Measurements from ENCODE around the gene VSIR. TPM values are rescaled to one million over a fixed set of nuclear protein-coding genes. Genes with fewer than 3 reads are reported as not detected.

The VSIR gene
- total RNA-seq, 2 donors from 2014 or later = 36.1 to 56.0 TPM

GRCh38 chr10:71809628-71810027 lies 36.3 kb upstream of the VSIR start:
- no peak for DNase-seq (ENCODE audit: low spot score)
- TF ChIP-seq CTCF (IDR thresholded peaks at IDR 0.05) = no peak

DNA sequence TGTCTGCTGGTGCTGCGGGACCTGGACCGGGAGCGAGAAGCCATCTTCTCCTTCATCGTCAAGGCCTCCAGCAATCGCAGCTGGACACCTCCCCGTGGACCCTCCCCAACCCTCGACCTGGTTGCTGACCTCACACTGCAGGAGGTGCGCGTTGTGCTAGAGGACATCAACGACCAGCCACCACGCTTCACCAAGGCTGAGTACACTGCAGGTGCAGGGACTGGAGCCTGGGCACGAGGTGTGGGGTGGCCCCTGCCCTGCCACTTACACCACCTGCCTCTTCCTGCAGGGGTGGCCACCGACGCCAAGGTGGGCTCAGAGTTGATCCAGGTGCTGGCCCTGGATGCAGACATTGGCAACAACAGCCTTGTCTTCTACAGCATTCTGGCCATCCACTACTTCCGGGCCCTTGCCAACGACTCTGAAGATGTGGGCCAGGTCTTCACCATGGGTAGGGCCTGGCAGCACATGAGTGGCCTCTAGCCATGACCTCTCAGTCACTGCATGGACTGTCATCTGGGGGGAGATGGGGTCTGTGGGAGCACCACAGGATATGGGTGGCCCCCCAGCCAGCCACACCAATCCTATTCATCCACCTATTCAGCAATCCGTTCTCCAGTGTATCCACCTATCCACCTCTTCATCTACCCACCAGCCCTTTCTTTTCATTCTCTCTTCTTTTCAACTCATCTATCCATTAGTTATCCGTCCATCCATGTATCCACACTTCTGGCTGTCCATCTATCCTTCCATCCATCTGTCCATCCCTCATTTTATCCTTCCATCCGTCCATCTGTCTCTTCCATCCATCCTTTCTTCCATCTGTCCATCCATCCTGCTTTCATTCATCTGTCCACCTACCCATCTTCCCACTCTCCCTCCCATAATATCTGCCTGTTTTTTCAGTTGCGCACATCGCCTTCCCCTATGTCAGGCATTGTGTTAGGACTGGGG lies 34.5 kb upstream of the VSIR start:
- no peak overlapping the region for H3K4me3 ChIP-seq
- H3K36me3 ChIP-seq = no peaks in the 10 kb centered on the region
- peaks cover 0 to 12% of the 10 kb centered on the region in 2 donors for H3K4me1 ChIP-seq
- H3K27me3 ChIP-seq = no peaks in the 10 kb centered on the region
- no peaks in the 10 kb centered on the region for H3K9me3 ChIP-seq
- DNase-seq (ENCODE audit: low spot score) = no peak
- H3K27ac ChIP-seq = no peak overlapping the region
- no peak for TF ChIP-seq CTCF (IDR thresholded peaks at IDR 0.05)

More at GRCh38 chr10:71809628-71810027, 36.3 kb upstream of the VSIR start:
- Histone ChIP-seq H3K9me3 (no peaks in the 10 kb centered on the region), H3K4me1 (peaks cover 0 to 17% of the 10 kb centered on the region in 2 donors), H3K27me3 (no peaks in the 10 kb centered on the region), H3K36me3 (no peaks in the 10 kb centered on the region), H3K4me3 (no peak overlapping the region), H3K27ac (no peak overlapping the region)

GRCh38 chr10:71806704-71807556 lies 33.6 kb upstream of the VSIR start:
- H3K27ac ChIP-seq = no peak overlapping the region
- H3K36me3 ChIP-seq = no peaks in the 10 kb centered on the region
- H3K4me3 ChIP-seq = no peak overlapping the region
- H3K9me3 ChIP-seq = no peaks in the 10 kb centered on the region
- no peaks in the 10 kb centered on the region for H3K27me3 ChIP-seq
- no peak for TF ChIP-seq CTCF (IDR thresholded peaks at IDR 0.05)
- DNase-seq (ENCODE audit: low spot score) = no peak
- peaks cover 0 to 4% of the 10 kb centered on the region in 2 donors for H3K4me1 ChIP-seq

DNA sequence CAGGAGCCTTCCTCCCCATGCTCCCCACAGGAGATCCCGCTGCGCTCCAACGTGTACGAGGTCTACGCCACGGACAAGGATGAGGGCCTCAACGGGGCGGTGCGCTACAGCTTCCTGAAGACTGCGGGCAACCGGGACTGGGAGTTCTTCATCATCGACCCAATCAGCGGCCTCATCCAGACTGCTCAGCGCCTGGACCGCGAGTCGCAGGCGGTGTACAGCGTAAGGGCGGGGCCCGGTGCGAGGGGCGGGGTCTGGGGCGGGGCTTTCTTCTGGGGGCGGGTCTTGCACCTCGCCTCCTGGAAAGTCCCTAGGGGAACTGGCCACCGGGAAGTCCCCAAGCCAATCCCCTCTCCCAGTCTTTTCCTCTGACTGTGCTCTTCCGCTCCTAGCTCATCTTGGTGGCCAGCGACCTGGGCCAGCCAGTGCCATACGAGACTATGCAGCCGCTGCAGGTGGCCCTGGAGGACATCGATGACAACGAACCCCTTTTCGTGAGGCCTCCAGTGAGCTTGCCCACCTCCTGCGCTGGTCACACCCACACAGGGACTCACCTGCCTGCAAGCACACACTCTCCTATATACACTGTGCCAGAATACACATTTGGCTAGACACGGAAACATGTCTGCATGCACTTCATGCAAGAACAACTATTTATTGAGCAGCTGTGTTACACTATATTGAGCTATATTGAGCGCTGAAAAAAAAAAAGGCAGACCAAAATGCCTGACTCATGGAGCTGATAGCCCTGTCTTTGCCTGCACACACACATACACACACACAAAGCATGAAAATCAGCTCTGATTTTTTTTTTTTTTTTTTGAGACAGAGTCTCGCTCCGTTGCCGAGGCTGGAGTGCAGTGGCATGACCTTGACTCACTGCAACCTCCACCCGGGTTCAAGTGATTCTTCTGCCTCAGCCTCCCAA lies 32.7 kb upstream of the VSIR start:
- H3K4me3 ChIP-seq = no peak overlapping the region
- no peaks in the 10 kb centered on the region for H3K9me3 ChIP-seq
- no peak overlapping the region for H3K27ac ChIP-seq
- H3K27me3 ChIP-seq = no peaks in the 10 kb centered on the region
- TF ChIP-seq CTCF (IDR thresholded peaks at IDR 0.05) = no peak
- H3K4me1 ChIP-seq = no peaks in the 10 kb centered on the region
- DNase-seq (ENCODE audit: low spot score) = no peak
- H3K36me3 ChIP-seq = no peaks in the 10 kb centered on the region

- H3K4me1 ChIP-seq = no peaks in the 10 kb centered on the region
- H3K4me3 ChIP-seq = no peak overlapping the region
- H3K9me3 ChIP-seq = no peaks in the 10 kb centered on the region
- DNase-seq (ENCODE audit: low spot score) = no peak
- TF ChIP-seq CTCF (IDR thresholded peaks at IDR 0.05) = no peak
- H3K27me3 ChIP-seq = no peaks in the 10 kb centered on the region
- no peaks in the 10 kb centered on the region for H3K36me3 ChIP-seq
- no peak overlapping the region for H3K27ac ChIP-seq
Observed at GRCh38 chr10:71804077-71804476, 30.8 kb upstream of the VSIR start.

Measured in right atrium auricular region (tissue), 2 donors.